ENCODE results near the gene TREML2.

GRCh38 chr6:41214559-41215238 is 13.8 kb upstream of the TREML2 start:
- TF ChIP-seq CTCF (IDR thresholded peaks at IDR 0.05; ENCODE audit: low read depth, low read length): no peak
- TF ChIP-seq POLR2A (IDR thresholded peaks at IDR 0.05; ENCODE audit: extremely low read depth, insufficient read length): no peak
- no peak for TF ChIP-seq MYC (IDR thresholded peaks at IDR 0.05; ENCODE audit: low read depth, low read length)

Data from NB4 (cell line).